OCI-LY7 (cell line): ENCODE data around the gene SNX10. TPM values are rescaled to one million over a fixed set of nuclear protein-coding genes. Genes with fewer than 3 reads are reported as not detected.

Experiments
- BruUV-seq: library from RNA; stranded (reverse); fragments of 400-500 nt; replicated peaks from 2 replicates; lab custom pipeline; 2021; lab: Mats Ljungman, UMichigan
- CTCF ChIA-PET: fragments of 300-600 bp; sonication (Branson Sonifier 250); formaldehyde crosslinking; loops from one replicate; lab custom pipeline; 2022; ENCODE audit warnings: antibody characterized with exemption; ENCODE audit not compliant: unreplicated experiment; lab: Charles Lee
- POLR2A ChIA-PET: fragments of 300-600 bp; sonication (Branson Sonifier 250); formaldehyde crosslinking; loops from one replicate; lab custom pipeline; 2022; ENCODE audit warnings: antibody characterized with exemption; lab: Charles Lee
- DNase-seq: peaks from one replicate; pipeline ENCODE4 v3.0.0-alpha.2; 2015; ENCODE audit warnings: low spot score
- H2AFZ ChIP-seq: fragments of 200-600 bp; sonication (generic), shearing (Covaris generic); 2 replicates; pipeline ENCODE4 v1.6.1; 2014; ENCODE audit warnings: mild to moderate bottlenecking, antibody characterized with exemption, low read length, moderate library complexity
- H3K27ac ChIP-seq: fragments of 200-600 bp; sonication (generic); 2 replicates; pipeline ENCODE4 v1.5.1; 2014; ENCODE audit warnings: mixed run types, low read depth, mild to moderate bottlenecking, moderate library complexity, low read length, inconsistent platforms; ENCODE audit not compliant: poor library complexity, severe bottlenecking
- H3K36me3 ChIP-seq: fragments of 200-600 bp; sonication (generic); 2 replicates; pipeline ENCODE4 v1.6.1; 2014; ENCODE audit warnings: mild to moderate bottlenecking, antibody characterized with exemption, low read length, moderate library complexity, mixed read lengths; ENCODE audit not compliant: insufficient read depth
- H3K4me1 ChIP-seq: fragments of 200-600 bp; sonication (generic); 2 replicates; pipeline ENCODE4 v1.5.1; 2014; ENCODE audit warnings: mild to moderate bottlenecking, low read length; ENCODE audit not compliant: insufficient read depth, poor library complexity, severe bottlenecking
- H3K4me2 ChIP-seq: fragments of 200-600 bp; sonication (generic); 2 replicates; pipeline ENCODE4 v1.6.1; 2014; ENCODE audit warnings: mild to moderate bottlenecking, low read length
- H3K4me3 ChIP-seq: fragments of 200-600 bp; sonication (generic); 2 replicates; pipeline ENCODE4 v1.5.1; 2014; ENCODE audit warnings: mild to moderate bottlenecking, low read depth, low read length; ENCODE audit not compliant: poor library complexity, severe bottlenecking
- H3K79me2 ChIP-seq: fragments of 200-600 bp; sonication (generic); 2 replicates; pipeline ENCODE4 v1.6.1; 2016; ENCODE audit warnings: low read depth, mild to moderate bottlenecking, low read length, moderate library complexity, mixed read lengths; ENCODE audit not compliant: insufficient read depth
- H3K9me2 ChIP-seq: fragments of 200-600 bp; sonication (generic); 2 replicates; pipeline ENCODE4 v1.6.1; 2016; ENCODE audit warnings: mild to moderate bottlenecking, low read length, mixed read lengths; ENCODE audit not compliant: insufficient read depth
- H3K9me3 ChIP-seq: fragments of 200-600 bp; sonication (generic); 2 replicates; pipeline ENCODE4 v1.6.1; 2014; ENCODE audit warnings: mild to moderate bottlenecking, mixed run types, low read length, mixed read lengths
- H4K20me1 ChIP-seq: fragments of 200-600 bp; sonication (generic); 2 replicates; pipeline ENCODE4 v1.6.1; 2014; ENCODE audit warnings: mild to moderate bottlenecking, antibody characterized with exemption, low read length, moderate library complexity, mixed read lengths; ENCODE audit not compliant: insufficient read depth
- CTCF ChIP-seq: fragments of 200-600 bp; sonication (generic); conservative IDR thresholded peaks from 2 replicates; pipeline ENCODE4 v1.5.1; 2014; ENCODE audit warnings: mild to moderate bottlenecking, antibody characterized with exemption, low read length, moderate library complexity, mixed read lengths
- EZH2phosphoT487 ChIP-seq: fragments of 200-600 bp; sonication (generic); IDR thresholded peaks from 2 replicates; pipeline ENCODE4 v1.6.1; 2018; ENCODE audit warnings: low read depth, borderline replicate concordance, mild to moderate bottlenecking, mixed run types, antibody characterized with exemption, low read length, moderate library complexity, mixed read lengths
- intact Hi-C: fragments of 100-400 bp; cut with micrococcal nuclease; formaldehyde crosslinking; loops from one replicate; pipeline ENCODE4 v1.10.0; 2022; ENCODE audit not compliant: unreplicated experiment
- total RNA-seq, 2 experiments: library from RNA; depleted of rRNA in 1 of 2; stranded (reverse); fragments of >200 nt in 1 of 2; shearing (Covaris generic) in 1 of 2; gene quantifications; 2 replicates each; pipeline ENCODE4 v1.2.3, GENCODE V29; 2014 to 2022

SNX10 gene
- total RNA-seq, 2 experiments from 2014 or later: 14.3 to 32.9 TPM

DNA sequence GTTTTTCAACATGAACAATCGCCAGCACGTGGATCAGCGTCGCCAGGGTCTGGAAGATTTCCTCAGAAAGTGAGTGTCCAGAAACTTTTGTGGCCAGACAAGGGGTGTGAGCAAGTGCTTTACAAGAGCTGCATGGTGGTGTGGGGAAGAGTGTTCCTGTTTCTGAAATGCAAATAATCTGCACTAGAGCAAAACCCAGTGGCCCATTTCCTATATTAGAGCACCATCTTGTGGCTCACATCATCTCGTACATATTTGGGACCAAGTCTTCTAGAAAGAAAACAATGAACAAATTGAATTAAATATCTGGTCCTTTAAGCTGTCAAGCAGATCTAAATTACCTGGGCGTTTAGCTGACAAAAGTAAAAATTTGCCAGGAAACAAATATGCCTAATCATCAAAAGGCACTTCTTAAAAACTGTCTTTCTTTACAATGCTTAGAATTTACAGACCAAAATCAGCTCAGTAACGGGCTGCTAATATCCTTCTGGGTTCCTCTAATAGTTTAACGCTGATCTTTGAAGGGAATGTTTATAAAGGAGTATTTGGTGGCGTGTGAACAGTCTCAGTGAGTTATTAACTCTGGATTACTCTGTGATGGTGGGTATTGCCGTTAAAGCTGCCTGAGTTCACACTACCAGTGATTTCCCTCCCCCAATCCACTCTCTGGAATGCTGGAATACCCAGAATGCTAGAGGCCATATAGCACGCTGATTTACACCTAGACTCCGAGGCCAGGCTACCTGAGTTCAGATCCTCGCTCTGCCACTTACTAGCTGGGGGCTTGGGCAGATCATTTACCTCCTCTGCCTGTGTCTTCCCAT lies 73.6 kb downstream of the SNX10 start:
- Histone ChIP-seq H4K20me1 (no peaks in the 10 kb centered on the region; the same call in 1 of the 2 replicates), H3K79me2 (no peaks in the 10 kb centered on the region), H3K9me2 (no peaks in the 10 kb centered on the region), H3K9me3 (no peaks in the 10 kb centered on the region), H3K4me2 (peak overlapping the region; percentile 63), H3K4me1 (peaks cover 21% of the 10 kb centered on the region), H2AFZ (peak overlapping the region; percentile 32; the same call in 1 of the 2 replicates), H3K27ac (peak overlapping the region; percentile 29), H3K4me3 (no peak overlapping the region), H3K36me3 (peaks cover 47% of the 10 kb centered on the region; the same call in 1 of the 2 replicates)
- no TSS peak for BruUV-seq
- CTCF ChIA-PET: interaction anchor here (0.5 to 1.9 kb wide), 6 partner anchors 135 to 783 kb away, joined by 3 to 5 read pairs (median 3); no protein-coding TSS in a partner anchor
- peak; percentile 89 for DNase-seq
- intact Hi-C loops: loop anchor here (1.0 to 5.0 kb wide), 5 partner anchors 74 to 472 kb away; partner anchors contain the start of genes CBX3, HNRNPA2B1 and SNX10
- POLR2A ChIA-PET: interaction anchor here (0.5 to 1.6 kb wide), 9 partner anchors 9 to 469 kb away, joined by 3 to 6 read pairs (median 4); partner anchors contain the start of gene SNX10
- TF ChIP-seq CTCF: peak; percentile 93
- no peak for TF ChIP-seq EZH2phosphoT487

DNA sequence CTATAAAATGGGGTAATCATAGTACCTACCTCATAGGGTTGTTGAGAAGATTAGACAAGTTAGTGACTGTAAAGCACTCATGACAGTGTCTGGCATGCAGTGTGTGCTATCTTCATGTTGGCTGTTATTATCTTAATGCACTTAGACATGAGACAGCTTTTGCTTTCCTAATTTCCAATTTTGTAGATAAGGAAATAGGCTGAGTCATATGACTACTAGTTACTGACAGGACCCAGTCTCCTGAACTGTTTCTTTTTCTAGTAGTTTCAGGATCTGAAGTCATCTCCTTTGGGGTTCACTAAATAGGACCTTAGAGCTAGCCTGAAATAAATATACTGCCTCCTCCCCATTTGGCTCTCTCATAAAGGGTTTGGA lies 74.2 kb downstream of the SNX10 start:
- TF ChIP-seq EZH2phosphoT487 (no peak), CTCF (no peak)
- H3K9me3 ChIP-seq: no peaks in the 10 kb centered on the region
- intact Hi-C loops: loop anchor here (1.0 to 5.0 kb wide), 5 partner anchors 75 to 473 kb away; partner anchors contain the start of genes CBX3, HNRNPA2B1 and SNX10
- H3K79me2 ChIP-seq: no peaks in the 10 kb centered on the region
- H3K27ac ChIP-seq: no peak overlapping the region
- H4K20me1 ChIP-seq: no peaks in the 10 kb centered on the region; the same call in 1 of the 2 replicates
- BruUV-seq: no TSS peak
- no peak overlapping the region for H2AFZ ChIP-seq
- peaks cover 50% of the 10 kb centered on the region; the same call in 1 of the 2 replicates for H3K36me3 ChIP-seq
- peaks cover 21% of the 10 kb centered on the region for H3K4me1 ChIP-seq
- ChIA-PET POLR2A (interaction anchor here (0.9 to 1.6 kb wide), 3 partner anchors 13 to 74 kb away, joined by 3 to 4 read pairs (median 3); partner anchors contain the start of gene SNX10), CTCF (interaction anchor here (0.5 to 1.9 kb wide), 4 partner anchors 273 to 783 kb away, joined by 3 to 5 read pairs (median 3); no protein-coding TSS in a partner anchor)
- no peak for DNase-seq
- H3K9me2 ChIP-seq: no peaks in the 10 kb centered on the region
- no peak overlapping the region for H3K4me2 ChIP-seq
- H3K4me3 ChIP-seq: no peak overlapping the region
